ENCODE results near the gene SCARF2.

GRCh38 chr22:20398420-20398819 is 39.2 kb downstream of the SCARF2 start:
- no peak for TF ChIP-seq REST (IDR thresholded peaks at IDR 0.05; ENCODE audit: insufficient replicate concordance, low read depth)
- TF ChIP-seq CTCF (IDR thresholded peaks at IDR 0.05; ENCODE audit: insufficient read depth, low read length), result no peak
